Lower leg skin (tissue), 3 donors: ENCODE results near the gene C14orf119.

Experiments used
- CTCF ChIP-seq, 3 donors: fragments of 450-650 bp; IDR thresholded peaks; one replicate each; pipeline ENCODE4 v1.5.1; 2016; ENCODE audit warnings: antibody characterized with exemption in 3 of 3, mild to moderate bottlenecking in 3 of 3, moderate library complexity in 2 of 3
- POLR2A ChIP-seq, 2 donors: fragments of 450-650 bp; IDR thresholded peaks; one replicate each; pipeline ENCODE4 v1.6.1; 2016 to 2017; ENCODE audit warnings: antibody characterized with exemption in 2 of 2, mild to moderate bottlenecking in 1 of 2, moderate library complexity in 1 of 2

- TF ChIP-seq CTCF (IDR thresholded peaks at IDR 0.05) (no peak), POLR2A (IDR thresholded peaks at IDR 0.05) (no peak)
Measured at GRCh38 chr14:23119363-23120327, 24.3 kb downstream of the C14orf119 start.
